ENCODE data around the gene AFF3. TPM values are rescaled to one million over a fixed set of nuclear protein-coding genes. Genes with fewer than 3 reads are reported as not detected.

AFF3 gene
- total and polyA plus RNA-seq, 2 of the 13 experiments (the other 11 are each of a cell fraction or from before 2014, with no cell fraction given) = not detected

- TF ChIP-seq AHDC1 (CRISPR knock-in tag; IDR thresholded peaks at IDR 0.05; ENCODE audit: borderline replicate concordance) (peak; percentile 94), NFKBIZ (CRISPR knock-in tag; IDR thresholded peaks at IDR 0.05) (peak; percentile 65; the same call in 1 of the 2 replicates), EZH2 (conservative IDR thresholded peaks at IDR 0.05; ENCODE audit: low read depth, low read length) (no peak), NR2F2 (IDR thresholded peaks at IDR 0.05; ENCODE audit: borderline replicate concordance, low read depth) (peak; percentile 96), ZNF260 (CRISPR knock-in tag; IDR thresholded peaks at IDR 0.05; ENCODE audit: borderline replicate concordance, low read depth) (no peak), TFE3 (CRISPR knock-in tag; IDR thresholded peaks at IDR 0.05) (peak; percentile 40; the same call in 1 of the 2 replicates), MAF1 (CRISPR knock-in tag; IDR thresholded peaks at IDR 0.05; ENCODE audit: borderline replicate concordance) (no peak), PHF21A (CRISPR knock-in tag; IDR thresholded peaks at IDR 0.05) (peak; percentile 67), ZFYVE20 (CRISPR knock-in tag; IDR thresholded peaks at IDR 0.05; ENCODE audit: borderline replicate concordance, low read depth) (no peak), ZNF407 (CRISPR knock-in tag; IDR thresholded peaks at IDR 0.05; ENCODE audit: not compliant biosample characterization) (no peak), MAFF (IDR thresholded peaks at IDR 0.05; ENCODE audit: low read depth, low read length) (0 out of 2 replicates have a peak, but pooled peaks have one; percentile 23), CEBPG (CRISPR knock-in tag; IDR thresholded peaks at IDR 0.05) (0 out of 2 replicates have a peak, but pooled peaks have one; percentile 32), ATF1 (CRISPR knock-in tag; IDR thresholded peaks at IDR 0.05) (peak; percentile 65; the same call in 1 of the 2 replicates), SOX5 (CRISPR knock-in tag; IDR thresholded peaks at IDR 0.05; ENCODE audit: borderline replicate concordance) (peak; percentile 95), GATAD2A (CRISPR knock-in tag; IDR thresholded peaks at IDR 0.05) (peak; percentile 97), RXRB (CRISPR knock-in tag; IDR thresholded peaks at IDR 0.05; ENCODE audit: borderline replicate concordance) (peak; percentile 85)
Observed at GRCh38 chr2:100067784-100068183, 74.6 kb downstream of the AFF3 start (continued).

All from HepG2 (cell line).